ENCODE results near the gene PI4KB. TPM values are rescaled to one million over a fixed set of nuclear protein-coding genes. Genes with fewer than 3 reads are reported as not detected.

PI4KB gene
- polyA plus RNA-seq, 1 donor (not counting 4 experiments of a cell fraction or from before 2014, with no cell fraction given), result 40.9 TPM

- DNase-seq (ENCODE audit: low read depth, low spot score) (no peak), FAIRE-seq (no peak)
- Histone ChIP-seq H3K9me3 (ENCODE audit: control insufficient read depth, low read depth, low read length) (no peaks in the 10 kb centered on the region), H2AFZ (ENCODE audit: control insufficient read depth, low read length) (no peak overlapping the region), H3K36me3 (ENCODE audit: control insufficient read depth in 2 of 2, extremely low read depth in 1 of 2, insufficient read depth in 2 of 2, low read length in 2 of 2) (peaks cover 35 to 66% of the 10 kb centered on the region in 2 experiments), H3K9ac (ENCODE audit: control insufficient read depth, extremely low read depth, insufficient read depth, low read length) (peak overlapping the region; percentile 66), H4K20me1 (ENCODE audit: control insufficient read depth, extremely low read depth, insufficient read depth, low read length) (peaks cover 7% of the 10 kb centered on the region), H3K9me1 (ENCODE audit: control insufficient read depth, extremely low read depth, insufficient read depth, low read length) (peaks cover 7% of the 10 kb centered on the region), H3K4me1 (ENCODE audit: control insufficient read depth, extremely low read depth, insufficient read depth, low read length) (peaks cover 23% of the 10 kb centered on the region), H3K4me3 (ENCODE audit: control insufficient read depth in 2 of 3, extremely low read depth in 1 of 3, insufficient read depth in 2 of 3, low read depth in 1 of 3, low read length in 3 of 3) (no peak overlapping the region), H3K79me2 (ENCODE audit: control insufficient read depth, insufficient read depth, low read length) (peaks cover 11% of the 10 kb centered on the region), H3K27ac (ENCODE audit: control insufficient read depth, insufficient read depth, low read length) (peak overlapping the region; percentile 96), H3K27me3 (ENCODE audit: control insufficient read depth, extremely low read depth, insufficient read depth, low read length) (no peaks in the 10 kb centered on the region), H3K4me2 (ENCODE audit: control insufficient read depth, extremely low read depth, insufficient read depth, low read depth, low read length) (peak overlapping the region; percentile 59)
- dilution Hi-C loops (cut with MboI; ENCODE audit: extremely low pct_ligation_motif_present, low sequenced_read_pairs), result no loop called here
- TF ChIP-seq CTCF (optimal IDR thresholded peaks at IDR 0.05 in 1 of 3, IDR thresholded peaks at IDR 0.05 in 1 of 3, conservative IDR thresholded peaks at IDR 0.05 in 1 of 3; ENCODE audit: extremely low read depth in 1 of 3, insufficient read depth in 2 of 3, low read length in 3 of 3), result no peak
Observed at GRCh38 chr1:151312411-151312810, 14.8 kb downstream of the PI4KB start.

DNA sequence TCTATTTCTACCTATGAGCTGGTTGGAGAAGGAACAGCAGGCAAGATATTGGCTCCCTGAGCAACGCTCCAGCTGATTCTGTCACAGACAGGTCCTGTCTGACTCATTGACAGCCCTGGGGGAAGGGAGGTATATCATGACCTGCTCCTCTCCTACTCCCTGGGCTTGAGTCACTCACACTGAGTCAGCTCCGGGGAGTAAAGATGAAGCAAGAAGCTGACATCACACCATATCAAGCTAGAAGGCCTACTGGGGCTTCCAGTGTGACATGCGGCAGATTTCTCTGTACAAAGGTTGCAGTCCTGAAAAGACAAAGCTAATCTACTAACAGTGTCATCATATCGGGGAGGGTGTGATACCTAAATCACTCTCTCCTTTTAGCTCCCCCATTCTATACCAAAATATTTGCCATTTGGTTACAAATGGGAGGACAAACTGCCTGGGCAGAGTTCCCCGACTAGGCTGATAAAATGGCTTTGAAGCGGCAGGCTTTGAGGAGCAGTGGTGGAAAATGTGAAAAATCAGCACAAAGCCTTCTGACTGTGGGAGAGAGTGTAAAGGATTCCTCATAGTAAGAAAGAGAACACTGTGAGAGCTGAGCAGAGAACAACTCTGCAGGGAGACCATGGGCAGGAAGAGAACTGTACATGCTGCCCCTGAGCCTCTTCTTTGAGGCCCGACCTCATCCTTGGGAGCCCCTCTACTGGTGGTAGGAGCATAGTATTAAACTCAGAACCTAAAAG lies 15.5 kb downstream of the PI4KB start:
- dilution Hi-C loops (cut with MboI; ENCODE audit: extremely low pct_ligation_motif_present, low sequenced_read_pairs), result no loop called here
- H3K27ac ChIP-seq (ENCODE audit: control insufficient read depth, insufficient read depth, low read length), result peak overlapping the region; percentile 96
- peaks cover 9% of the 10 kb centered on the region for H3K9me1 ChIP-seq (ENCODE audit: control insufficient read depth, extremely low read depth, insufficient read depth, low read length)
- peak; percentile 97 for DNase-seq (ENCODE audit: low read depth, low spot score)
- H3K9ac ChIP-seq (ENCODE audit: control insufficient read depth, extremely low read depth, insufficient read depth, low read length), result peak overlapping the region; percentile 66
- H3K4me2 ChIP-seq (ENCODE audit: control insufficient read depth, extremely low read depth, insufficient read depth, low read depth, low read length), result peak overlapping the region; percentile 59
- H3K9me3 ChIP-seq (ENCODE audit: control insufficient read depth, low read depth, low read length), result no peaks in the 10 kb centered on the region
- H3K36me3 ChIP-seq (ENCODE audit: control insufficient read depth in 2 of 2, extremely low read depth in 1 of 2, insufficient read depth in 2 of 2, low read length in 2 of 2), result peaks cover 36 to 69% of the 10 kb centered on the region in 2 experiments
- peaks cover 11% of the 10 kb centered on the region for H3K79me2 ChIP-seq (ENCODE audit: control insufficient read depth, insufficient read depth, low read length)
- FAIRE-seq, result peak; percentile 98
- H4K20me1 ChIP-seq (ENCODE audit: control insufficient read depth, extremely low read depth, insufficient read depth, low read length), result peaks cover 7% of the 10 kb centered on the region
- H3K4me1 ChIP-seq (ENCODE audit: control insufficient read depth, extremely low read depth, insufficient read depth, low read length), result peaks cover 23% of the 10 kb centered on the region
- peak overlapping the region in 1 of 3 experiments; percentile 25 for H3K4me3 ChIP-seq (ENCODE audit: control insufficient read depth in 2 of 3, extremely low read depth in 1 of 3, insufficient read depth in 2 of 3, low read depth in 1 of 3, low read length in 3 of 3)
- no peaks in the 10 kb centered on the region for H3K27me3 ChIP-seq (ENCODE audit: control insufficient read depth, extremely low read depth, insufficient read depth, low read length)
- no peak overlapping the region for H2AFZ ChIP-seq (ENCODE audit: control insufficient read depth, low read length)
- no peak for TF ChIP-seq CTCF (optimal IDR thresholded peaks at IDR 0.05 in 1 of 3, IDR thresholded peaks at IDR 0.05 in 1 of 3, conservative IDR thresholded peaks at IDR 0.05 in 1 of 3; ENCODE audit: extremely low read depth in 1 of 3, insufficient read depth in 2 of 3, low read length in 3 of 3)
- no peak for TF ChIP-seq EZH2 (IDR thresholded peaks at IDR 0.05; ENCODE audit: low read length)

Measured in keratinocyte (primary cell).